ENCODE measurements around the gene NBDY.
"Not testable (repeated sequence)": the region's sequence is repeated elsewhere in the genome, so short reads cannot be mapped to it uniquely, and the experiment has no call there.

NBDY gene

GRCh38 chrX:56764975-56765791 is 36.1 kb downstream of the NBDY start:
- DNase-seq = no peak

GRCh38 chrX:56765811-56766553 is 36.9 kb downstream of the NBDY start:
- DNase-seq = no peak

GRCh38 chrX:56766554-56767347 is 37.7 kb downstream of the NBDY start:
- DNase-seq = peak; percentile 64

DNA sequence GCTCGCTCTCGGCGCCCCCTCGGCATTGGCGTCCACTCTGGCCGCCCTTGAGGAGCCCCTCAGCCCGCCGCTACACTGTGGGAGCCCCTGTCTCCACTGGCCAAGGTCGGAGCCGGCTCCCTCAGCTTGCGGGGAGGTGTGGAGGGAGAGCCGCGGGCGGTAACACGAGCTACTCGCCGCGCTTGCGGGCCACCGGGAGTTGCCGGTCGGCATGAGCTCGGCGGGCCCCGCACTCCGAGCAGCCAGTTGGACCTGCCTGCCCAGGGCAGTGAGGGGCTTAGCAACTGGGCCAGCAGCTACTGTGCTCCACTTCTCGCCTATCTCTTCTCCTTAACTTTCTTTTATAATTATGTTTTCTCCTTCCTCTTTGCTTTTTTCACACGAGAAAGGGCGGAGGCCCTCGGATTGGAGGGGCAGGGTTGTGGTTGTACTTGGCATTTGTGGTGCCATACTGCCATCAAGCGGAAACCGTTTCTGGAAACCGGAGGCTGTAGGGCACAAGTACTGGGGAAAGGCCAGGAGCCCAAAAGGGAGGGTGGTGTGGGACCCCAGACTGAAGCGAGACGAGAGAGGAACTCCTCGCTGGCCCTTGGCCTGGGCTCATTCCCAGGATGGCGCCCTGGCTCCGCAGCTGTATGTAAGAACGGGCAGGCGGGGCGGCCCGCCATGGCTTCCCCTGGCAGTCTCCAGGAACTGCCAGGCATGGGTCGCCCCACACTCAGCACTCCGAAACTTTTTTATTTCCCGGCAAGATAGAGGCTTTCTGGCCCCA is 38.5 kb downstream of the NBDY start:
- not testable (repeated sequence) for DNase-seq

- not testable (repeated sequence) for DNase-seq
Observed at GRCh38 chrX:56768120-56768660, 39.1 kb downstream of the NBDY start.

DNA sequence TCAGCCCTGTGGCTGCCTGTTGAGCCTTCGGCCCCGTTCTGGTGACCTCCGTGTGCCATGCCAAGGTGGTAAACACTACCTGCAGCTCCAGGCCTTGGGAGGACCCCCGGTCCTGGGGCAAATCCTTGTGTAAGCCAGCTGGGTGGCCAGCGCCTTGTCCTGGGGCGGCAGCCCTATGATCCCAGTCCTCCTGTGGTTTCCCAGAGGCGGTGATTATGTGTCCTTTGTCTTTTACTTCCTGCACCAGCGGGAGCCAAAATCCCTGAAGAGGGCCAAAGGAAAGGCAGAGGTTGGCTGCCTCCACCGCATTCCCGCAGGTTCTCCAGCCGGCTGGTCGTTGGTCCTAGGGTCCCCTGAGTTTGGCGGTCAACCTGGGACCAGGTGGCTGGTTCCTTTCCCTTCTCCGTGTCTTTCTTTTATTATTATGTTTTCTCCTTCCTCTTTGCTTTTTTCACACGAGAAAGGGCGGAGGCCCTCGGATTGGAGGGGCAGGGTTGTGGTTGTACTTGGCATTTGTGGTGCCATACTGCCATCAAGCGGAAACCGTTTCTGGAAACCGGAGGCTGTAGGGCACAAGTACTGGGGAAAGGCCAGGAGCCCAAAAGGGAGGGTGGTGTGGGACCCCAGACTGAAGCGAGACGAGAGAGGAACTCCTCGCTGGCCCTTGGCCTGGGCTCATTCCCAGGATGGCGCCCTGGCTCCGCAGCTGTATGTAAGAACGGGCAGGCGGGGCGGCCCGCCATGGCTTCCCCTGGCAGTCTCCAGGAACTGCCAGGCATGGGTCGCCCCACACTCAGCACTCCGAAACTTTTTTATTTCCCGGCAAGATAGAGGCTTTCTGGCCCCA is 43.9 kb downstream of the NBDY start:
- DNase-seq = not testable (repeated sequence)

- not testable (repeated sequence) for DNase-seq
Observed at GRCh38 chrX:56773522-56774060, 44.5 kb downstream of the NBDY start.

GRCh38 chrX:56778099-56778923 is 49.3 kb downstream of the NBDY start:
- DNase-seq = not testable (repeated sequence)

- not testable (repeated sequence) for DNase-seq
Observed at GRCh38 chrX:56778924-56779468, 50.0 kb downstream of the NBDY start.

DNA sequence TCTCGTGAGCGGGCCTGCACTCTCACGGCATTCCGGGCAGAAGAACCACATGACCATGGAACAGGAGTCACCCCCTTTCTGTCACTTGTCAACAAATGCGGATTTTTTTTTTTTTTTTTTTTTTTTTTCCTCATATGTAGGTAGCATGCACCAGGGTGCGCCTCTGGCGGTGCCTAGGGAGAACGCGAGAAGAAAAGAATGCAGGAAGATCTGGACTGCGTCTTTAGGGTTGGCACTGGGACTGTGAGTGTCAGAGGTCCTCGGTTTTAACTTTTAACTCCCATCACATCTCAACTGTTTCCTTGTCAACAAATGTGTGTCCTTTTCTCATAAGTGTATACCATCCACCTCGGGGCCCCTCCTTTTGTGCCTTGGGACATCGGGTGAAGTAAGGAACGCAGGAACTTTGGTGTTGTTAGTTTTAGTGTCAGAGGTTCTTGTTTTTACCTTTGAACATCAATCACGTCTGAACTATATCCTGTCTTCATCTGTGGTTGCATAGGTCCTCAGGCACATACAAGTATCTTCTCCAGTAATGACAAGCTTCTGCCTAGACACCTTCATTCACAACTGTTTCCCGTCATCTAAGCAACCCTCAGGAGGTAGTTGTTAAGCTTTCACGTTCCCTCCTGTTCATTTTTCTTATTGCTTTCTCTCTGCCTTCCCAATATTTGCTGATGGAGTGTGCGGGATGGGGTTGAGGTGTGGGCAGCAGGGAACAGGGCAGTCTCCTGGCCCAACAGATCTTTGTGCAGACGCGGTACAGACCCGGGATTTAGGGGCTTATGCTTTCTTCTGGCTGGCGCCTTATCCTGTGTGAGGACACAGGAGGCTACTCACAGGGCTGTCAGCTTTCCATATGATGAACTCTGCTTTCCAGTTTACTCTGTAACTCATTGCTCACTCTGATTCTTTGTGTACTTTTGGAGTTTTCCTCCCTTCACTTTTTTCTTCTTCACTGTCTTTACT is 51.9 kb downstream of the NBDY start:
- not testable (repeated sequence) for DNase-seq

- no peak for DNase-seq
Observed at GRCh38 chrX:56782352-56782751, 53.3 kb downstream of the NBDY start.

DNA sequence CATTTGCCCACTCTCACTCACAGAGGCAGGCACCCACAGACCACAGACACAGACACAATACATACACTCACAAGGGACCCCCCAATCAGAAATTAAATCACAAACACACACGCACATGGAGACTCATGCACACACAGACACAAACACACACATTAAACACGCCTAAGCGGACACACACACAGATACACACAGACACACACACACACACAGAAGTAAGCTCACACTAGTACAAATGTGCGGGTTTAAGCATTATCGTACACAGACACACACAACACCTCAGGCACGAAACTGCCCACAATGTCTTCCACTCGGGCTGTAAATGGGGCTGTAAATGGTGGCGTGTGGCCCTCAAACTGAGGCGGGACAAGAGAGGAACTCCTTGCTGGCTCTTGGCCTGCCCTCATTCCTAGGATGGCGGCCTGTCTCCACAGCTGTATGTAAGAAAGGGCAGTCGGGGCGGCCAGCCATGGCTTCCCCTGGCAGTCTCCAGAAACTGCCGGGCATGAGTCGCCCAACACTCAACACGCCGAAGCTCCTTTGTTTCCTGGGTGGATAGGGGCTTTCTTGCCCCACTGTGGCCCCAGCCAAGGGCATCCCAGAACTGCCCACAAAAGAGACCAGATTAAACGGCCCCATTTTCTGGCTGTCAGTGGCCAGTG is 53.9 kb downstream of the NBDY start:
- DNase-seq = no peak

DNA sequence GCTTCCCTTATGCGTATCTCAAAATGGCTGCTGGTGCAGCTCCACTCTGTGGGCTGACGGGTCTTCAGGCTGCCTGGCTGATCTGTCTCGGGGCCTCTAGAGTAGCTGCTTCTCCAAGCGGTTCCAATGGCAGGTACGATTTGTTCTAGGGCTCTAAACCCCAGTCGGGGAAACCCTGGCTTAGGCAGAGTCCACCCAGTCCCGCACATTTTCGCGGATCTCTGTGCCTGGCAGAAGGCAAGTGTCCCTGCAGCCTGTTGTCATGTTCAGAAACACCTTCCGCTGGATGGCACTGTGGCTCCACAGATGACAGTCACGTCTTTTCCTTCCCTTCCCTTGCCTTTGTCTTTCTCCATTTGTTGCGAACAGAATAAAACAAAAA is 54.4 kb downstream of the NBDY start:
- no peak for DNase-seq

DNA sequence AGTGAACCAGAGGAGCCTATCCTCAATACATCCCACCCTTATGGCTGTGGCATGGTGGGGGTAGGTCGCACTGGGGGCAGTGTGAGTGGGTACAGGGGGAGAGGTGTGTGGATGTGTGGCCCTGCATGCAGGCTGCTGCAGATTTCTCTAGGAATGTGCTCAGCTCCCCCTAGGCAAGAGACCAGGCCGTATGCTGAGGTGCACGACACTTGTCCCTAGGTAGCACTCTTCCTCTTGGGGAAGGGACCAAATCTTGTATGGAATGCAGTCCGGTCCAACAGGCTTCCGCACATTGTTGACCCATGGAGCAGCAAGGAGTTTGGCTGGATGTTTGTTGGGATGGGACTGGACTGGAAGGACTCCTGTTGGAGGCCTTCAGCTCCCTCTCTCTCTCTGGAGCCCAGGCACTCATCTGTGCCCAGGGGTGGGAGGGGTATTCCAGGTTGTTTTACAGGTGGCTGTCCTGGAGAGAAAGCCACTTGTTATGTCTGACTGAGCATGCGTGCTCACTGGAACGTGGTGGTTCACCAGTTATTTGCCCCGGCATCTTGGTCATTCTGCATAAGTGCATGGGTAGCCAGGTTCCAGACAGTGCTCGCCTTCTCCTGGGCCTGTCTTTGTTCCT is 55.1 kb downstream of the NBDY start:
- DNase-seq = no peak

DNA sequence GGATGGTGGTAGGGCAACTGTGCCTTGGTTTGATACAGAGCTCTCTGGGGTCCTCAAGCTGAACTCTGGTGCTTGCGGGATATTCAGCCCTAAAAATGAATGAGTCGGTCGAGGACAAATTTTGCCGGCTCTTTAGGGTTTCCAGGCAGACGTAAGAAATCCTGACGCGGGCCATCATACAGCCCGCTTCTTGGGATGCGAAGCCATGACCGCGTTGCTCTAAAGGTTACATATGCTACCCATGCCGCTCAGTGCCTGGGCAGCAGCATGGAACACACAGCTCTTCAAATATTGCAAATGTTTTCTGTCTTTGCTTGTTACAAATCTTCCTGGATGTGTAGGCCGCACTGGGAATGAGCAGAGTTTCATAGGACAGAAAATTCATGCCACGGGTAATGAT is 55.6 kb downstream of the NBDY start:
- no peak for DNase-seq

- no peak for DNase-seq
Observed at GRCh38 chrX:56785442-56785841, 56.4 kb downstream of the NBDY start.
